ENCODE results near the gene MELTF.

The MELTF gene

GRCh38 chr3:196969134-196969659 lies 60.4 kb downstream of the MELTF start:
- FAIRE-seq, result no peak
- DNase-seq (ENCODE audit: low spot score), result no peak

GRCh38 chr3:196968233-196969133 lies 61.1 kb downstream of the MELTF start, which contains the start of gene PIGZ:
TSS of gene PIGZ (minus strand) at chr3:196968833. CDS start at chr3:196952031, 16,802 bp downstream.
- FAIRE-seq (no peak), DNase-seq (ENCODE audit: low spot score) (no peak)

GRCh38 chr3:196967412-196968232 lies 62.0 kb downstream of the MELTF start:
- DNase-seq (ENCODE audit: low spot score) (no peak), FAIRE-seq (no peak)

- FAIRE-seq (no peak), DNase-seq (ENCODE audit: low spot score) (no peak)
Observed at GRCh38 chr3:196966526-196967401, 62.9 kb downstream of the MELTF start.

GRCh38 chr3:196965804-196966173 lies 63.8 kb downstream of the MELTF start:
- FAIRE-seq (no peak), DNase-seq (ENCODE audit: low spot score) (no peak)

GRCh38 chr3:196965112-196965803 lies 64.4 kb downstream of the MELTF start:
- DNase-seq (ENCODE audit: low spot score), result no peak

GRCh38 chr3:196963631-196963953 lies 66.0 kb downstream of the MELTF start:
- DNase-seq (ENCODE audit: low spot score) (no peak), FAIRE-seq (no peak)

More at GRCh38 chr3:196965112-196965803, 64.4 kb downstream of the MELTF start:
- FAIRE-seq, result no peak

GRCh38 chr3:196962930-196963630 lies 66.5 kb downstream of the MELTF start:
- no peak for FAIRE-seq
- no peak for DNase-seq (ENCODE audit: low spot score)

GRCh38 chr3:196962108-196962929 lies 67.3 kb downstream of the MELTF start:
- FAIRE-seq (no peak), DNase-seq (ENCODE audit: low spot score) (no peak)

GRCh38 chr3:196954832-196955231 lies 74.8 kb downstream of the MELTF start:
- no peak for FAIRE-seq
- no peak for DNase-seq (ENCODE audit: low spot score)

All from RCC 7860 (cell line).